Measurements from ENCODE around the gene LPP. TPM values are rescaled to one million over a fixed set of nuclear protein-coding genes. Genes with fewer than 3 reads are reported as not detected.

LPP gene
- total RNA-seq, 1 experiment from 2014 or later = 120 TPM

- H3K9me3 Mint-ChIP-seq (ENCODE audit: unreplicated experiment) = no peaks in the 10 kb centered on the region
- TF ChIP-seq, protein P1, sequence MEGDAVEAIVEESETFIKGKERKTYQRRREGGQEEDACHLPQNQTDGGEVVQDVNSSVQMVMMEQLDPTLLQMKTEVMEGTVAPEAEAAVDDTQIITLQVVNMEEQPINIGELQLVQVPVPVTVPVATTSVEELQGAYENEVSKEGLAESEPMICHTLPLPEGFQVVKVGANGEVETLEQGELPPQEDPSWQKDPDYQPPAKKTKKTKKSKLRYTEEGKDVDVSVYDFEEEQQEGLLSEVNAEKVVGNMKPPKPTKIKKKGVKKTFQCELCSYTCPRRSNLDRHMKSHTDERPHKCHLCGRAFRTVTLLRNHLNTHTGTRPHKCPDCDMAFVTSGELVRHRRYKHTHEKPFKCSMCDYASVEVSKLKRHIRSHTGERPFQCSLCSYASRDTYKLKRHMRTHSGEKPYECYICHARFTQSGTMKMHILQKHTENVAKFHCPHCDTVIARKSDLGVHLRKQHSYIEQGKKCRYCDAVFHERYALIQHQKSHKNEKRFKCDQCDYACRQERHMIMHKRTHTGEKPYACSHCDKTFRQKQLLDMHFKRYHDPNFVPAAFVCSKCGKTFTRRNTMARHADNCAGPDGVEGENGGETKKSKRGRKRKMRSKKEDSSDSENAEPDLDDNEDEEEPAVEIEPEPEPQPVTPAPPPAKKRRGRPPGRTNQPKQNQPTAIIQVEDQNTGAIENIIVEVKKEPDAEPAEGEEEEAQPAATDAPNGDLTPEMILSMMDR (IDR thresholded peaks at IDR 0.05; ENCODE audit: insufficient read depth in 1 of 2, low read depth in 1 of 2, low read length in 1 of 2, severe bottlenecking in 1 of 2, unreplicated experiment in 1 of 2) = no peak
- no peaks in the 10 kb centered on the region for H3K4me1 Mint-ChIP-seq (ENCODE audit: low read depth, unreplicated experiment)
- Histone ChIP-seq H3K4me1 (no peaks in the 10 kb centered on the region), H3K27me3 (replicated peaks; ENCODE audit: control insufficient read depth, insufficient read depth, low read length) (no peaks in the 10 kb centered on the region), H3K36me3 (ENCODE audit: control insufficient read depth, insufficient read depth, low read length) (peaks cover 1% of the 10 kb centered on the region), H3K9me3 (no peaks in the 10 kb centered on the region), H3K4me3 (ENCODE audit: low read depth, low read length) (no peak overlapping the region)
- H3K36me3 Mint-ChIP-seq (ENCODE audit: insufficient read depth, unreplicated experiment) = peaks cover 13% of the 10 kb centered on the region
- POLR2A ChIA-PET = interaction anchor here (0.6 kb wide), 1 partner anchor 865 kb away, joined by 3 read pairs; no protein-coding TSS in a partner anchor
- no peak overlapping the region for H3K27ac Mint-ChIP-seq (ENCODE audit: unreplicated experiment)
- intact Hi-C loops (cut with micrococcal nuclease; ENCODE audit: unreplicated experiment) = no loop called here
- no peak for DNase-seq
- H3K27me3 Mint-ChIP-seq (ENCODE audit: insufficient read depth, unreplicated experiment) = no peaks in the 10 kb centered on the region
- no peak overlapping the region for H3K4me3 Mint-ChIP-seq (ENCODE audit: unreplicated experiment)
- CTCF ChIA-PET = no interaction called here
- no TSS peak for BruUV-seq (replicated peaks)
Measured at GRCh38 chr3:188867691-188868265, 713.8 kb downstream of the LPP start.

- no TSS peak for BruUV-seq (replicated peaks)
- POLR2A ChIA-PET = no interaction called here
Measured at GRCh38 chr3:188868803-188869202, 714.8 kb downstream of the LPP start.

DNA sequence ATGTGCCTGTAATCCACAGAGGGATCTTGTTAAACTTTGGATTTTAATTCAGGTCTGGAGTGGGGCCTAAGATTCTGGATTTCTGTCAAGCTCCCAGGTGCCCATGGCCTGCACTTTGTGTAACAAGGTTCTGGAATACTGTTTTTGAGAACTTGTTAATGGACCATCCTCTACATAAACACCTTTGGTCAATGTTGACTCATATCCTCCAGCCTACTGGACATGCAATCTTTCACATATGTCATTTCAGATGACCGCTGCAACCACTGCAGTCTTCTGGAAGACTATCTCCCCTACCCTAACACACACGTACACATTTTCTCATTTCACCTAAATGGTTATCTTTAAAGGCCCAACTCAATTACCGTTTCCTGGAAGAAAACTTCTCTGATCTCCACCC lies 715.7 kb downstream of the LPP start:
- Histone ChIP-seq H3K36me3 (ENCODE audit: control insufficient read depth, insufficient read depth, low read length) (peaks cover 1% of the 10 kb centered on the region), H3K4me1 (no peaks in the 10 kb centered on the region), H3K9me3 (no peaks in the 10 kb centered on the region), H3K27me3 (replicated peaks; ENCODE audit: control insufficient read depth, insufficient read depth, low read length) (no peaks in the 10 kb centered on the region), H3K4me3 (ENCODE audit: low read depth, low read length) (no peak overlapping the region)
- BruUV-seq (replicated peaks) = no TSS peak
- Mint-ChIP-seq H3K27ac (ENCODE audit: unreplicated experiment) (no peak overlapping the region), H3K4me1 (ENCODE audit: low read depth, unreplicated experiment) (no peaks in the 10 kb centered on the region), H3K4me3 (ENCODE audit: unreplicated experiment) (no peak overlapping the region), H3K36me3 (ENCODE audit: insufficient read depth, unreplicated experiment) (peaks cover 16% of the 10 kb centered on the region), H3K9me3 (ENCODE audit: unreplicated experiment) (no peaks in the 10 kb centered on the region), H3K27me3 (ENCODE audit: insufficient read depth, unreplicated experiment) (no peaks in the 10 kb centered on the region)
- CTCF ChIA-PET = no interaction called here
- POLR2A ChIA-PET = no interaction called here
- no peak for DNase-seq
- TF ChIP-seq, protein P1 (IDR thresholded peaks at IDR 0.05; ENCODE audit: insufficient read depth in 1 of 2, low read depth in 1 of 2, low read length in 1 of 2, severe bottlenecking in 1 of 2, unreplicated experiment in 1 of 2) = no peak
- intact Hi-C loops (cut with micrococcal nuclease; ENCODE audit: unreplicated experiment) = no loop called here

More at GRCh38 chr3:188868803-188869202, 714.8 kb downstream of the LPP start:
- Histone ChIP-seq H3K27me3 (replicated peaks; ENCODE audit: control insufficient read depth, insufficient read depth, low read length) (no peaks in the 10 kb centered on the region), H3K4me3 (ENCODE audit: low read depth, low read length) (no peak overlapping the region), H3K4me1 (no peaks in the 10 kb centered on the region), H3K9me3 (no peaks in the 10 kb centered on the region), H3K36me3 (ENCODE audit: control insufficient read depth, insufficient read depth, low read length) (peaks cover 1% of the 10 kb centered on the region)
- Mint-ChIP-seq H3K9me3 (ENCODE audit: unreplicated experiment) (no peaks in the 10 kb centered on the region), H3K27me3 (ENCODE audit: insufficient read depth, unreplicated experiment) (no peaks in the 10 kb centered on the region), H3K27ac (ENCODE audit: unreplicated experiment) (no peak overlapping the region), H3K4me1 (ENCODE audit: low read depth, unreplicated experiment) (no peaks in the 10 kb centered on the region), H3K4me3 (ENCODE audit: unreplicated experiment) (no peak overlapping the region), H3K36me3 (ENCODE audit: insufficient read depth, unreplicated experiment) (peaks cover 13% of the 10 kb centered on the region)
- CTCF ChIA-PET = no interaction called here
- intact Hi-C loops (cut with micrococcal nuclease; ENCODE audit: unreplicated experiment) = no loop called here
- no peak for DNase-seq
- TF ChIP-seq, protein P1 (IDR thresholded peaks at IDR 0.05; ENCODE audit: insufficient read depth in 1 of 2, low read depth in 1 of 2, low read length in 1 of 2, severe bottlenecking in 1 of 2, unreplicated experiment in 1 of 2) = no peak

Measured in Caco-2 (cell line).